Ishikawa (cell line): ENCODE data around the gene CAB39.

Experiments
- CEBPB ChIP-seq: IDR thresholded peaks from 2 replicates; pipeline ENCODE4 v1.6.1; 2012
- CREB1 ChIP-seq: IDR thresholded peaks from 2 replicates; pipeline ENCODE4 v1.6.1; 2012; ENCODE audit warnings: low read depth
- EGR1 ChIP-seq: IDR thresholded peaks from 2 replicates; pipeline ENCODE4 v1.6.1; 2012
- EP300 ChIP-seq: IDR thresholded peaks from 2 replicates; pipeline ENCODE4 v1.6.1; 2012; ENCODE audit warnings: borderline replicate concordance
- FOXM1 ChIP-seq: IDR thresholded peaks from 2 replicates; pipeline ENCODE4 v1.6.1; 2012; ENCODE audit warnings: low read depth, borderline replicate concordance
- NFIC ChIP-seq: IDR thresholded peaks from 2 replicates; pipeline ENCODE4 v1.6.1; 2012
- RAD21 ChIP-seq: IDR thresholded peaks from 2 replicates; pipeline ENCODE4 v1.6.1; 2012; ENCODE audit warnings: low read depth
- REST ChIP-seq: IDR thresholded peaks from 2 replicates; pipeline ENCODE4 v1.6.1; 2012; ENCODE audit warnings: low read depth, mild to moderate bottlenecking
- TAF1 ChIP-seq: IDR thresholded peaks from 2 replicates; pipeline ENCODE4 v1.6.1; 2012; ENCODE audit warnings: low read depth, mild to moderate bottlenecking
- TCF12 ChIP-seq: IDR thresholded peaks from 2 replicates; pipeline ENCODE4 v1.6.1; 2012; ENCODE audit warnings: low read depth
- TEAD4 ChIP-seq: IDR thresholded peaks from 2 replicates; pipeline ENCODE4 v1.6.1; 2012
- YY1 ChIP-seq: IDR thresholded peaks from 2 replicates; pipeline ENCODE4 v1.6.1; 2012; ENCODE audit warnings: low read depth
- ZBTB7A ChIP-seq: IDR thresholded peaks from 2 replicates; pipeline ENCODE4 v1.6.1; 2012; ENCODE audit warnings: low read depth
- TF ChIP-seq, protein P1 (sequence below): IDR thresholded peaks from 2 replicates; pipeline ENCODE4 v1.6.1; 2012
- TF ChIP-seq, protein P2 (sequence below): IDR thresholded peaks from 2 replicates; pipeline ENCODE4 v1.6.1; 2012

Gene CAB39

DNA sequence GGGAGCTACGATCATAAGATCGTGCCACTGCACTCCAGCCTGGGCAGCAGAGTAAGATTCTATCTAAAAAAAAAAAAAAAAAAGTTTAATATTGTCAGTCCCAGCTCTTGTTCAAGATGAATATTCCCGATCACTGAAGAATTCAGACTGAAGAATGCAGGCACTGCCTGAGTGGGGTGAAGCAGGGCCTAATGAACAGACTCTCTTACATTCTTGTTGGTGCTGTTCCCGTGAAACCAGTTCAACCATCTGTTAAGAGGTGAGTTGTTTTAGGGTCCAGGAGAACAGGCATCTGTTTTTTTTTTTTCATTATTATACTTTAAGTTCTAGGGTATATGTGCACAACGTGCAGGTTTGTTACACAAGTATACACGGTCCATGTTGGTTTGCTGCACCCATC, 17.1 kb upstream of the CAB39 start:
- no peak for TF ChIP-seq TCF12
- no peak for TF ChIP-seq EP300
- TF ChIP-seq YY1: no peak
- TF ChIP-seq, protein P1, sequence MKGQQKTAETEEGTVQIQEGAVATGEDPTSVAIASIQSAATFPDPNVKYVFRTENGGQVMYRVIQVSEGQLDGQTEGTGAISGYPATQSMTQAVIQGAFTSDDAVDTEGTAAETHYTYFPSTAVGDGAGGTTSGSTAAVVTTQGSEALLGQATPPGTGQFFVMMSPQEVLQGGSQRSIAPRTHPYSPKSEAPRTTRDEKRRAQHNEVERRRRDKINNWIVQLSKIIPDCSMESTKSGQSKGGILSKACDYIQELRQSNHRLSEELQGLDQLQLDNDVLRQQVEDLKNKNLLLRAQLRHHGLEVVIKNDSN: no peak
- TF ChIP-seq FOXM1: no peak
- no peak for TF ChIP-seq CEBPB
- no peak for TF ChIP-seq REST
- no peak for TF ChIP-seq TAF1
- TF ChIP-seq, protein P2, sequence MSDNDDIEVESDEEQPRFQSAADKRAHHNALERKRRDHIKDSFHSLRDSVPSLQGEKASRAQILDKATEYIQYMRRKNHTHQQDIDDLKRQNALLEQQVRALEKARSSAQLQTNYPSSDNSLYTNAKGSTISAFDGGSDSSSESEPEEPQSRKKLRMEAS: no peak
- TF ChIP-seq RAD21: no peak
- no peak for TF ChIP-seq TEAD4
- no peak for TF ChIP-seq EGR1
- no peak for TF ChIP-seq NFIC
- TF ChIP-seq CREB1: no peak
- no peak for TF ChIP-seq ZBTB7A

GRCh38 chr2:230696670-230697069, 16.0 kb upstream of the CAB39 start:
- TF ChIP-seq ZBTB7A: no peak

DNA sequence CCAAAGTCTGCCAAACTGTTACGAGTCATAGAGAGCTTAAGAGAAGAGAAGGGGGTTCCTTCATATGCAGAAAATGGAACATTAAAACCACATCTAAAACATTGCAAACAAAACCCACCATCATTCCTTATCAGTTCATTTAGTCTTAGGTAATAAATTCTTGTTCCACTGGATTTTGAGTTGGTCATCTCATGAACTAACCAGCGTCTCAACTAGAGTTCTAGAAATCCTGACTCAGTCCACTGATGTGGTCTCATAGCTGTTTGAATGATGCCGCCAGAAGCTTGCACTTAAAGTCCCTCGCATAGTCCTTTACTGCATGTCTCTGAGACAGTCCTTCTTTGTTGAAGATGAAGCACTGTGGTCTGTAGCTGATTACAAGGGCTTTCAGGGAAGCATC, 15.0 kb upstream of the CAB39 start:
- no peak for TF ChIP-seq NFIC
- TF ChIP-seq CEBPB: no peak
- TF ChIP-seq FOXM1: no peak
- TF ChIP-seq REST: no peak
- no peak for TF ChIP-seq TAF1
- TF ChIP-seq EP300: no peak
- TF ChIP-seq ZBTB7A: no peak
- TF ChIP-seq, protein P2: no peak
- TF ChIP-seq YY1: no peak

DNA sequence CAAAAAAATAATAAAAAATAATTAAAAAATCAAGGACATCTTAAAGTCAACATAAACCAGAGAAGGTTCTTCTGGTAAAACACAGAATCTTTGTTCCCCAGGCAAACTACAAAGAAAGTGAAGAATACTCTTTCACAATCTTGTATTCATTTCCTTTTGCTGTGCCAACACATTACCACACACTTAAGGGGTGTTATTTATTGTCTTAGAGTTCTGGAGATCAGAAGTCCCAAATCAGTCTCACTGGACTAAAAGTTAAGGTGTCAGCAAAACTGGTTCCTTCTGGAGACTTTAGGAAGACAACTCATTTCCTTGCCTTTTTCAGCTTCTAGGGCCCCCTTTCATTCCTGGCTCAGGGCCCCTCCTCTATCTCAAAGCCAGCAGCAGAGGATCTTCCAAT, 12.2 kb upstream of the CAB39 start:
- TF ChIP-seq TEAD4 (no peak), CREB1 (no peak), FOXM1 (no peak), EGR1 (no peak), ZBTB7A (no peak), RAD21 (no peak), TCF12 (no peak), TAF1 (no peak)
- TF ChIP-seq, protein P1: no peak
- TF ChIP-seq, protein P2: no peak

GRCh38 chr2:230701308-230701707, 11.3 kb upstream of the CAB39 start:
- TF ChIP-seq EP300: no peak
- no peak for TF ChIP-seq CREB1
- TF ChIP-seq RAD21: no peak

GRCh38 chr2:230703514-230703913, 9.1 kb upstream of the CAB39 start:
- no peak for TF ChIP-seq REST
- no peak for TF ChIP-seq CREB1
- no peak for TF ChIP-seq TCF12
- TF ChIP-seq TEAD4: no peak
- TF ChIP-seq EGR1: no peak
- TF ChIP-seq FOXM1: no peak
- no peak for TF ChIP-seq ZBTB7A
- TF ChIP-seq NFIC: no peak
- TF ChIP-seq CEBPB: no peak
- TF ChIP-seq YY1: no peak
- TF ChIP-seq, protein P2: no peak
- TF ChIP-seq EP300: no peak
- TF ChIP-seq TAF1: no peak
